Measurements from ENCODE around the gene ARHGEF3.

ARHGEF3 gene, protein sequence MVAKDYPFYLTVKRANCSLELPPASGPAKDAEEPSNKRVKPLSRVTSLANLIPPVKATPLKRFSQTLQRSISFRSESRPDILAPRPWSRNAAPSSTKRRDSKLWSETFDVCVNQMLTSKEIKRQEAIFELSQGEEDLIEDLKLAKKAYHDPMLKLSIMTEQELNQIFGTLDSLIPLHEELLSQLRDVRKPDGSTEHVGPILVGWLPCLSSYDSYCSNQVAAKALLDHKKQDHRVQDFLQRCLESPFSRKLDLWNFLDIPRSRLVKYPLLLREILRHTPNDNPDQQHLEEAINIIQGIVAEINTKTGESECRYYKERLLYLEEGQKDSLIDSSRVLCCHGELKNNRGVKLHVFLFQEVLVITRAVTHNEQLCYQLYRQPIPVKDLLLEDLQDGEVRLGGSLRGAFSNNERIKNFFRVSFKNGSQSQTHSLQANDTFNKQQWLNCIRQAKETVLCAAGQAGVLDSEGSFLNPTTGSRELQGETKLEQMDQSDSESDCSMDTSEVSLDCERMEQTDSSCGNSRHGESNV

DNA sequence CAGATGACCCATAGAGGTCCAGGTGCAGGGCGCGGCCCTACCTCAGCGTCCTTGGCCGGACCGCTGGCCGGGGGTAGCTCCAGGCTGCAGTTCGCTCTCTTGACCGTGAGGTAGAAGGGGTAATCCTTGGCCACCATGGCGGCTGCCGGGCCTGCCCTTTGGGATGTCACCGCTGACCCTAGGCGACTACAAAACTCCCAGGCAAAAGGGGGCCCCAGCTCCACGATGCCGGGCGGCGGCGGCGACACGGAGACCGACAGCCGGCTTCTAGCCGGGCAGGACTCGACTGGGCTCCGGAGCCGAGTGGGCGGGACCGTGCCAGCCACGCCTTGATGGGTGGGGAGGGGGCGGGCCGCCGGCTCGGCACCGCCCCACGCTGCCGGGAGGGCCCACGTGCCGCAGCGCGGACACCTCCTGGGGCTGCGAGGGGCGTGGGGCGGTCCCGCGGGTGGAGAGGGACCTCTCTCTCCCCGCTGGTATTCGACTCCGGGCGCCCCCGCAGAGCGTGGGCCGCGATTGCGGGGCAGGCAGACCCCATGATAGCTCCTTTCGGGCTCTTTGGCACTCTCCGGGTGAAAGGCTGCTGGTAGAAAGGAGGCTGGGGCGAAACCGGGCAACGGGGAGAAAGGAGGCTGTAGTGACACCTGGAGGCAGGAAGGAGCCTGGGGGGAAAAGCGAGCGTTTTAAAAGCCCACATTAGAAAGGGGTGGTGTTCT, at the start of gene ARHGEF3:
TSS of gene ARHGEF3 (minus strand) at position 288 of the 716 bp plus-strand sequence. CDS start at position 137, 151 bp downstream.
- DNase-seq = peak; percentile 66

DNA sequence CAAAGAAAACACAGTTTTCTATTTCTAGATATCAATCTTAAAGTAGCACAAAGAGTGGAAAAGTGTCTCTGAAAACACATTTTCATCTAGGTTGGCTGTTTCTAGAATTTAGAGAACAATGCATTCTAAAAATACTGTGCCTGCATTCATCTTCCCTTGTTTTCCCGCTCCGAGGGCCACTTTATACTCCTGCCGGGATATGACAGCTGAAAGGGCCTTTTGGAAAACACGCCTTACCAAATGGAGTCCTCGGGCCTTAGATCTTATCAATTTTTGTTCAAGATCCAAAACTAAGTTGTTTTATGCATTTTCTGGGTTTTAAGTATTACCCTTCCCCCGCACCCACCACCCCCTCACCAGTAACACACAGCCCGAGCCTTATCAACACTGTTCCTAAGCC, 47.9 kb upstream of the ARHGEF3 start:
- DNase-seq = no peak

DNA sequence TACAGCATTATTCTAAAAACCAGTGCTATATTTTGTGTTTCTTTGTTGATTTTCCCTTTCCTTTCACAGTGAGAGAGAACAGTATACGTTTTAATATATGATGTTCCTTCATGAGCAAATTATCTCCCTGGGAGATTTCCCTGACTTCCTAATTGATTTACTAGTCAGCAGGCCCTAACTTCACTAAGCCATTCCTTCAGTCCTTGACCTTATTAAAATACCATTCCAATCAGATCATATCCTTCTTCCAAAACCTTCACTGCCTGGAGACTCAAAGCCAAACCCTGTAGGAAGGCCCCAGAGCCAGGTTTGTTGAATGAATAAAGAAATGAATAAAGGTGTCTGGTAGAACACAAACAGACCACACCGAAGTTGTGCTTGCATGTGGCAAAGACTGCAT, 43.8 kb upstream of the ARHGEF3 start:
- DNase-seq = no peak

DNA sequence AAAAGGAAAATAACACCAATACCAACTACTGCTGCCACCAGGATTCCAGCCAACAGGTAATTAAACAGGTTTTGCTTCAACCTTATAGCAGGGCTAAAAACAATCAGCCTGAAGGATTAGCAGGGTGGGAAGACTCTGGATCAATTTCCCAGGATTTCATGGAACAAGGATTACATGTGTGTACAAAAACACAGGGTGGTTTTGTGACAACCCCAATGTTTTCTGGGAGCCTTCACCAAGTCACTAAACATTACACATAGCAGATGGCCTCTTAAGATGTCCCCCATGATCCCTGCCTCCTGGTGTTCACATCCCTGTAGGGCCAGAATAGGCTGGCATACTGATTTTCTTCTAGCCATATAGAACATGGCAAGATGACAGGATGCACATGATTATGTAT, 42.8 kb upstream of the ARHGEF3 start:
- DNase-seq = no peak

DNA sequence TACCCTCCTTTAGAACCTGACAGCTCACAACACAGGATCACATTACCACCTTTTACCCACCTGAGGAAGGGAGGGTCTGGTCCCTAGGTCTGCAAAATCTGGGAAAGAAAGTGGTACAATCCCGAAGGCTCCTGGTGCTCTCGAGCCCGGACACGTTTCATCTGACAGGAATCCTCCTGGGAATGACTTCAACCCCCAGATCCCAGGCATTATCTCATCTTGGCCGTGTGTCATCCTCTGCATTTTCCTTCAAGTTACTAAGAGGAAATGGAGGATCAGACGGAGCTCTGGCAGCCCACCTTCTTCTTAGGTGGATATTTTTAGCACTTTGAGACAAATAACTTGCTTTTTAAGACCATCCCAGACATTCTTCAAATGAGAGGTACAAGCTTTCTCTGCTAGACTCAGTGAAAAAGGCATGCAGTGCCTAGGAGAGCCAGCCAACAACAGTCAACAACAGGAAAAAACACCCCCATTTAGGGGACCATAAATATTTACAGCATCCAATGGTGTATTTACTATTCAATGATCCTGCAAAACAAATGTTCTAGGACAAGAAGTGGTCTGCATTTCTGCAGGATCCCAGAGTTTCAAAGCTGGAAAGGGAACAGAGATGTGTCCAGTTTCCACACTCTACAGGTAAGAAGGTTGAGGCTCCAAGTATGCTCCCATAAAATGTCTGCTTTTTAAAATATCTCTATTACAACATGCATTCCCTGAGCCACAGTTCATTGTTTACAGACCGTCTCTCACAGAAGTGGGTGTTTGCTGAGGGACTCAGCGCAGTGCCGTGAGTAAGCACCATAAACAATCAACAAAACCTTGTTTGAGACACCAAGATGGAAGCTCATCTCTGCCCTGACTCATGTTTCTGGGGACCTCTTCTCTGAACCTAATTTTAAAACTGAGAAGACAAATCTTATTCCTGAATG, 38.3 kb upstream of the ARHGEF3 start:
- peak; percentile 66 for DNase-seq

DNA sequence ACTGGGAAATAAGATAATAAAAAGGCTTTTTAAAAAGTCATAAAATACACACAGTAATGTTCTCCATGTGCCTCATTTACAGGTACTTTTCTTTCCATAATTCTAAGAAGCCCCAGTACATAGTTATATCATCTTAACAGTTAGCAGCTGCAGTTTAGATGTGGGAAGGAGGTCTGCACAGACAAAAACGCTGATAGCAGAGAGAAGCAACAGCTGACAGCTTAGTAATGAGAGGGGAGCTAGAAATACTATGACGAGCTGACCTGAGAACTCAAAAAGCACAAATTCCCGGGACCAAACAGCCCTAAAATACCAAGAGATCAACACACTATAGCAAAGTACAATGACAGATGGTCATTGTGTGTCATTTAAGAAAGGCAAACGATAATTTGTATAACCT, 36.7 kb upstream of the ARHGEF3 start:
- peak; percentile 40 for DNase-seq

DNA sequence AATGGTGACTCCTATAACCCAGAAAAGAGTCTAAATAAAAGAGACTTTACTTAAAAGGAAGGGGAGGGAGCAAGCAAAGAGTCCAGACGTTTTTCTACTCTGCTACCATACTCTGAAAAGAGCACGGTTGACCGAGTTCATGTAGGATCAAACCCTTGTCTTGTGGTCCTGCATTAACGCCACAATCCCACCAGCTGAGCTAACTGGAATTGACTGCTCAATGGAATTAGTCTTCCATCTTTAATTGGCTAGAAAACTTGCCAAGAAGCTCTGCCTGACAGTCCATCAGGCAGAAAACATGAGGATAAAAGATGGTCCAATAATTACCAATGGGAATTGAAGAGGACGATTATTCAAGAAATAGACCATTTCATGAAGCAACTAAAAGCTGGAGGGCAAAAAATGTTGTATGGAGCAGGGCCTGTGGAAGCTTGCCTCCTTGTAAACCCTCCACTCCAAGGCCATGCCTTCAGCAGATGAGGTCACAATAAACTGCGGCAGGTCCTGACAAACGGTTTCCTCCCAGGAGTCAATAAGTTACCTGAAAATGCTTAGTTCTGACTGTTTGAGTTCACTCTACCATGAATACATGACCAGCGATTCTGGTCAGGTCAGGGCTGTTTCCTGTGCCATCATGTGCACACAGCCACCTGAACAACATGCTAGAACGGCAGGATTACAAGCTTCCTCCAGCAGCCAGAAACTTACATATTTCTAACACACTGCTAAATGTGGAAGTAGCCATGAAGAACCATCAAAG, 35.6 kb upstream of the ARHGEF3 start:
- DNase-seq = no peak

DNA sequence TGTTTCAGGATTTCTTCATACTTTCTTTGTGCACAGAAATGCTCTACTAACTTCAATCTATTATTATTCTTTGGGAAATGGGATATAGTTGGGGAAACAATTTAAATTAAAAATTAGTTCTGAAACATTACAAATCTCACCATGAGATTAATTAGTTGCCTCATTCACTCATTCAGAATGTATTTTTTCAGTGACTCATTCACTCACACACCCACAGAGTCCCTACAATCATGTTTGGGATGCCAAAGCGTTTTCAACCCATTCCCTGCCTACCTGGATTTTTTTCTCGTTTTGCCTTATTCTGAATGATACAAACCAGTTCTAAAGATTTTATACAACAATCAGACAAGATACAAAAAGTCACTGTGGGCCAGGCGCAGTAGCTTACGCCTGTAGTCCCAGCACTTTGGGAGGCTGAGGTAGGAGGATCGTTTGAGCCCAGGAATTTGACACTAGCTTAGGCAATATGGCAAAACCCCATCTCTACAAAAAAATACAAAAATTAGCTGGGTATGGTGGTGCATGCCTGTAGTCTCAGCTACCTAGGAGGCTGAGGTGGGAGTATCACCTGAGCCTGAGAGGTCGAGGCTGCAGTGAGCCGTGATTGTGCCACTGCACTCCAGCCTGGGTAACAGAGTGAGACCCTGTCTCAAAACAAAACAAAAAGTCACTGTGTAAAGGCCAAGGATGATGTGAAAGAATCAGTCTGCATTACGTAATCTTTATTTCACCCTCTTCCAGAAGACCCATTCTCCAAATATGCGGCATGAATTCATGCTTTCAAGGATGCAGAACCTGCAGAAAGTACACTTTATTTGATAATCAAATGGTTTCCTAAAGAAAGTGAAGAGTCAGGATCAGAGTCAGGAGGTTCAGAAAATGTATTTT, 34.8 kb upstream of the ARHGEF3 start:
- no peak for DNase-seq

DNA sequence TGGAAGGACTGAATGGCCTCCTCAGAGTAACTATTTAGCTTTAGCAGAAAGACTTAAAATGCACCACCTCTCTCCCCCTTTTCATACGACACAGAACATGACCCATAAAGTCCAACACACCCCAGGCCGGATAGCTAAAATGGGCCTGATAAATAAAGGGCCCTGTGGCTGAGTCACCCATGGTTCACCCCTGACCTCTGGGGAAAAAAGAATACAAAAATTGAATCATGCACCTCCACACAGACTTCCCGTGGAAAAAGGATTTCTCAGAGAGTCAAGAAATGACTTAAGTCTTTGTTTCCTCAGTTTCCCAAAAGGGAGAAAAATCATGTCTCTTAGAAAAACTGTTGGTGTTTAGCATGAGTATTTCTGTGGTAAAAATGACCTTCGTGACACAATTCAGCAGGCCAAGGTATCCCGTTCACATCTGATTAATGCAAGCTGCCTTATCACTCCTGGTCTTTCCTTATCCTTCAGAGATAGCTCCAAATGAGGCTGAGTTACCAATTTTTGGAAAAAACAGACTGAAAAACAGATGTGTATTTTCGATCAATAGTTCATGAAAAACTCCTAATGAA, 34.0 kb upstream of the ARHGEF3 start:
- DNase-seq = no peak

DNA sequence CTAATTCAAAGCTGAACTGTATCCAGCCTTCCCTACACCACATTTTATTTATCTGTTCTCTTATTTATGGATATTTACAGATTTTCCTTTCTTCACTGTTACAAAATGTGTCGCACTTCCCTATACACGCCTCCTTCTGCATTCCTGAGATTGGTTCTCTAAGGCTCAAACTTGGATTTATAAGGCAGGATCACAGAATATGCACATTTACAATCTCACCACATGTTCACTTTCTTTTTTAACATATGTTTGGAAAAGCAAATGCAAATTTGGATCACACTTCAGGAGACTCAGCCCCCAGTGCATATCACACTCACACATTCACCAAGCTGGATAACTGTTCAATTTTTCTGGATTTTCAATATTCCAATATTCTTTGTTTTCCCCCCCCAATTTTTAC, 31.8 kb upstream of the ARHGEF3 start:
- no peak for DNase-seq

DNA sequence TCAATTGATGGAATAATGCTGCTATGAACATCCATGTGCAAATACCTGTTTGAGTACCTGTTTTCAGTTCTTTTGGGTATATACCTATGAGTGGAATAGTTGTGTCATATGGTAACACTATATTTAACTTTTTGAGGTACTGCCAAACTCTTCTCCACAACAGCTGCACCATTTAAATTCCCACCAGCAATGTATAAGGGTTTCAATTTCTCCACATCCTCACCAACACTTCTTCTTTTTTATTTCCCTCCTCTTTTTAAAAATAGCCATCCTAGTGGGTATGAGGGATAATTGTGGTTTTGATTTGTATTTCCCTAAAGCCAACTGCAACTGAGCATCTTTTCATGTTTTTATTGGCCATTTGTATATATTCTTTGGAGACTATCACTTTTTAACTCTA, 31.3 kb upstream of the ARHGEF3 start:
- no peak for DNase-seq

DNA sequence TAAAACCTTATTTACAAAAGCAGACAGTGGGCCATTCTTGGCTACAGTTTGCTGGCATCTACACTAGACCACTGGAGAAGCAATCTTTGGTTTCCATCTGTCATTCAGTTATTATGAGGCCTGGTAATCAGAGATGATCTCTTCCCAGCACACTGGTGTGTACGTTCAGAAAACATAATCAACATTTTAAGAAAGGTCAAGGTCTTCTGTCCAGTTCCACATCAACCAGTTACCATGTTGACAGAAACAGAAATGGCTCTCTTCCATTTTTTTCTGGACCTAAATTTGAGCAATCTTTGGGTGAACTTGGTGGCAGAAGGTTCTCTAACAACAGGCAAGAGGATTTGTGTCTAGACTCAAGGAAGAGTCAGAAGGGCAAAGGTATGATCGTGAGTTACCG, 29.8 kb upstream of the ARHGEF3 start:
- no peak for DNase-seq

DNA sequence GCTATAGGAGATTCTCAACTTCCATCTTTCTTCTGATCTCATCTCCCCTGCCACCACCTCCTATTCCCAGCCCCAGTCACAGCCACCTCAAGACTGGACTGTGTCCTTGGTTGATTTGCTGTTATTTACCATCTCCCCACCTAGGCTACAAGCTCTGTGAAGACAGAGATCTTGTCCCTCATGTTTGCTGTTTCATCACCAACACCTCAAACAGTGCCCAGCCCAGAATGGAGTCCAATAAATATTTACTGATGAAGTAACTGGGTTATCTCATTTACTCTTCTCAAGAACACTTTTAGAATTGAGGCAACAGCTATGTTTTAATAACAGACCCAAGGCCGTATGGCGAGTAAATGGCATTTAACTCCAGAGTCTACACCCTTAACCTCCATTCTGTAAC, 29.1 kb upstream of the ARHGEF3 start:
- DNase-seq = no peak

DNA sequence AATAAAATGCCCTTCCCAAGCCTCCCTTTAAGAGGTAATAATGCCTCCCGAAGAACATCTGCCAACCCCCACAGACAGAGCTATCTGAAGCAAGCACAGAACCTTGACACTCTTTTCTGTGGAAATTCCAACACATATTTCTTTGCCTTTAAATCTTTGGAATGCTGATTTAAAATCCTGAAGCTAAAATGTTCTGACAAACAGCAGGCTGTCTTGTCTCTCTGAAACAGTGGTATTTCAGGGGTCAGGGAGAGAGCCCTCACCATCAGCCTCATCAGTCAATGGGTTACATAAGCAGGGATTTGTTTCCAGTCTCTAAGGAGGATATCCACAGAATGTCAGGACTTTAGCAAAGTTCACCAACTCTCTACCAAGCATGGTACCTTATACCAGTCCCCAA, 27.8 kb upstream of the ARHGEF3 start:
- DNase-seq = no peak

DNA sequence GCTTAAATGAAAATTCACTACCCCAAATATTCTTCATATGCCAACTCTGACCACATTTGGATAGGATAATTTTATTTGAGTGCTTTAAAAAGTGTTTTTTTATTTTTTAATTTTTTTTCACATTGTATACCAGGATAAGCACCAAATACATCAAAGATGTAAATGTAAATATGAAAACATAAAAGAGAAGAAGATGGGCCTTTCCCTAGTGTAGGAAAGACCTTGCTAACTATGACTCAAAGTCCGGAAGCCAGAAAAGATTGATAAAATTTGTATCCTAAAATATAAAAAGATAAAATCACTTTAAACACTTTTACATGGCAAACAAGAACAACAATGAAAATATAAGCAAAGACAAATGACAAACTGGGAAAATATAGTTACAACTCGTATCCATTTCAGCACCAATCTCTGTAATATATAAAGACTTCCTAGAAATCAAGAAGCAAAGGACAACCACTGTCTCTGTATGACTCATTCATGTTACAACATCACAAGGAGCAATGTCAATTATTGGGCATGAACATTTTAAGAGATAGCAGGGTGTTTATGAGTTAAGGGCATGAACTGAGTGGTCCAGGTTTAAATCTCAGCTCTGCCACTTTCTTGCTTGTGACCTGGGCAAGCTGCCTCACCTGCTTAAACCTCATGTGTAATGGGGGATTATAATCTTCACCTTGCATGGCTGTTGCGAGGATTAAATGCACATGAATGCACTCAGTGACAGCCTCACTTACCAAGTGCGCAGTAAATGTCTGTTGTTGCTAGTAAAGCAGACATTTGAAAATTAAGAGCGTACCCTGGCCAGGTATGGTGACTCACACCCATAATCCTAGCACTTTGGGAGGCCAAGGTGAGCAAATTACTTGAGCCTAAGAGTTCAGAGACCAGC, 25.3 kb upstream of the ARHGEF3 start:
- no peak for DNase-seq

DNA sequence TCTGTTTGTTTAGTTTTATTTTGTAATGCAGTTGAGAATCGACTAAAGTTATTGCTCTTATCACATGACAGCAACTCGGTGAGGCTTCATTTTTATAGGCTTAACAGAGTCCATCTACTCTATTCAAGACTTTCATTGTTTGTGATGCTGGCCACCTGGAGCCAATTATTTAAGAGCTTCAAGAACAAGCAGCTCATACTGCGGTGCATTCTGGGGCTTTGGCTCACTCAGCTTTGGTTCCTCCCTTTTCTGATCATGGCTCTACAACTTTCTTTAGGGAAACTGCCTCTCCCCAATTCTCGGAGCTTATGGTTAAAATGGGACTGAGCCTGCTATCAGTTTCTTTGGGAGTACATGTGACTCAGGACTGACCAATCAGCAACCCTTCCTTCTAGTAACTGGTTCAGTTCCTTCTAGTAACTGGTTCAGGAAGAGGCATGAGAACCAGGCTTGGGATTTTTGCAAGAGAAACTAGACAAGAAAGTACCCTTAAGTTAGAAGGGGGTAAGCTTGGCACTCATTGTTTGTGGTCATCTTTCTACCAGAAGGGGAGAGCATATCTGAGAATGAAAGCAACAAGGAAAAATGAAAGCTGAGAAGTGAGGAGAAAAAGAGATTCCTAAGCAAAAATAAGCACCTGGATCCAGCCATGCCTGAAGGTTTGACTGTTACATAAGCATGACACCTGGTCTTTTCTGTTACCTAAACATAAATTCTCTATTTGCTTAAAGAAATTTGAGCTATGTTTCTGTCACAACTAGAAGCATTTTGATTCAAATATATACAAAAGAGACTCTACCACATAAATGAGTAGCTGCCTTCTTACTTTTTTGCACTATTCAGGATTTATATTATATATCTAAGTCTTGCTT, 24.1 kb upstream of the ARHGEF3 start:
- no peak for DNase-seq

DNA sequence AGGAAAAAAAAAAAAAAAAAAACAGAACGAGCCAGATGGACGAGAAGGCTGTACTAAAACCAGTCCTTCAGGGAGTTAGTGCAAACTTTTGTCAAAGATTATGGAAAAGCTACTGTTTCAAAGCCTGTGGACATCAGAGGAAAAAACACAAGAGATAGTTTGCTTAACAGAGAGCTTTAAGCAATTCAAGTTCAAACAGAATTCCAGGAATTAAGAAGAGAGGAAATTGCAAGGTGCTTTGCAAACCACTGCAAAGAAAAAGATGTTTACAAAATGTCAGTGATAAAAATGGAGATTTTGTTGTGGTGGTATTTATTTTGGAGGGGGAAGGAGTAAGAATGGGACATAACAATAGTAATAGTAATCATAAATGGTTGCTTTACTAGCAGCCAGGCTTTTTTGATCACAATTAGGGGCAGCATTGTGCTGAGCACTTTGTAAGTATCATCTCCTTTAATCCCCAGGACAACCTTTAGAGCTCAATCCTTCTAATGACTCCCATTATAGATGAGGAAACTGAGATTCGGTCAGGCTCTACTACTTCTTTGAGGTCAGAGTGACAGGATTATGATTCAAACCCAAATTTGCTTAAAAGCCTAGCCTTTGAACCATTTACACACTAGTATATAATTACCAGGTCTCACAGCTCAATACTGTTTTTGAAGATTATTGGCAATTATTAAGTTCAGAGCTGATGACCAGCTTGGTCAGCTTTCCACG, 22.4 kb upstream of the ARHGEF3 start:
- DNase-seq = no peak

DNA sequence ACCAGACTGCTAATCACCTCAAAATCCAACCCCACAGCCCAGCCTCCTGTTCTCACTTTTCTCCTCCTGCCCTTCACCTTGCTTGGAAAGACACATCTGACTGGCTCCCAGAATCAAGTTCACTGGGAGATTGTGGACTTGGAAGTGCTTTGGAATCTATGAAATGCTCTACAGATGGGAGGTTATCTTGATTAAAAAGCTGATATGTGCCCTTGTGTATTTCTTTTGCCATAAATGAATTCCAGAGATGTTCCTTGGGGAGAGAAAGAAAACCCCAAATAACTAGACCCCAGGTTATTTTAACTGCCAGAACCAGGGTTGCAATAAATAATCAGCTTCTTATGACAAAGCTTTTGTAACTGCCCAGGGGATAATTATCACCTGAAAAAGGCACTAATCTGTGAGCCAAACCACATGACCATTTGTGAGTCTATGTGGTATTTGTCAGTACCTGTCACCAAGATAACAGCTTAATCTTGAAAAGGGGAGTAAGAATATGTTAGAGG, 21.7 kb upstream of the ARHGEF3 start:
- no peak for DNase-seq

Data from NCI-H2171 treated with DMSO at 0.1 percent for 48 hours (cell line).